OCI-LY7 (cell line): ENCODE results near the gene MISP.

Experiments used
- CTCF ChIP-seq: fragments of 200-600 bp; sonication (generic); conservative IDR thresholded peaks from 2 replicates; pipeline ENCODE4 v1.5.1; 2014; ENCODE audit warnings: mild to moderate bottlenecking, antibody characterized with exemption, low read length, moderate library complexity, mixed read lengths
- EZH2phosphoT487 ChIP-seq: fragments of 200-600 bp; sonication (generic); IDR thresholded peaks from 2 replicates; pipeline ENCODE4 v1.6.1; 2018; ENCODE audit warnings: low read depth, borderline replicate concordance, mild to moderate bottlenecking, mixed run types, antibody characterized with exemption, low read length, moderate library complexity, mixed read lengths

GRCh38 chr19:741506-742131 lies 9.3 kb upstream of the MISP start:
- TF ChIP-seq CTCF (peak; percentile 63), EZH2phosphoT487 (no peak)
